Middle frontal gyrus (tissue), 1 donor: ENCODE data around the gene RBM12.

Experiments used
- DNase-seq: peaks from one replicate; pipeline ENCODE4 v3.0.0-alpha.2; 2015; ENCODE audit warnings: low spot score; ENCODE audit errors: extremely low spot score

The RBM12 gene

GRCh38 chr20:35600993-35601973 is 63.4 kb downstream of the RBM12 start:
- peak; percentile 33 for DNase-seq

- DNase-seq = no peak
Measured at GRCh38 chr20:35600176-35600992, 64.3 kb downstream of the RBM12 start.

- DNase-seq = no peak
Measured at GRCh38 chr20:35599776-35600120, 65.0 kb downstream of the RBM12 start.
